ENCODE results near the gene RNF103.

- no peak for TF ChIP-seq POLR2A (IDR thresholded peaks at IDR 0.05)
- TF ChIP-seq CTCF (IDR thresholded peaks at IDR 0.05), result no peak
These were observed 15.0 kb upstream of the RNF103 start for GRCh38 chr2:86638712-86639111.

Data from uterus (tissue), 2 donors.